Heart right ventricle (tissue), 16 donors: ENCODE data around the gene GBX1. TPM values are rescaled to one million over a fixed set of nuclear protein-coding genes. Genes with fewer than 3 reads are reported as not detected.

ENCODE experiments used
- ATAC-seq, 8 donors: fragments of 200-7000 bp; cut with Tn5 transposase; one replicate each; pipeline ENCODE4 v1.9.1; 2020; ENCODE audit warnings: mild to moderate bottlenecking in 8 of 8, moderate library complexity in 8 of 8, moderate number of reproducible peaks in 1 of 8
- DNase-seq, 2 donors: peaks; one replicate each; pipeline ENCODE4 v3.0.0-alpha.2; 2020
- H3K27ac ChIP-seq, 10 donors: fragments of 200-600 bp; sonication (generic) in 2 of 10; one replicate each; pipeline versions ENCODE4 v1.5.0 to v1.8.0; 2020 to 2022; ENCODE audit warnings: mild to moderate bottlenecking in 3 of 10
- H3K27me3 ChIP-seq, 7 donors: fragments of 200-600 bp; one replicate each; pipeline ENCODE4 v1.8.0; 2021 to 2022; ENCODE audit warnings: mild to moderate bottlenecking in 2 of 7
- H3K36me3 ChIP-seq, 9 donors: fragments of 200-600 bp; sonication (generic) in 1 of 9; one replicate each; pipeline versions ENCODE4 v1.5.0 to v1.8.0; 2020 to 2022; ENCODE audit warnings: mild to moderate bottlenecking in 2 of 9
- H3K4me1 ChIP-seq, 9 donors: fragments of 200-600 bp; sonication (generic) in 1 of 9; one replicate each; pipeline versions ENCODE4 v1.5.0 to v1.8.0; 2020 to 2022; ENCODE audit warnings: mild to moderate bottlenecking in 4 of 9
- H3K4me3 ChIP-seq, 10 donors: fragments of 200-600 bp; sonication (generic) in 2 of 10; one replicate each; pipeline versions ENCODE4 v1.5.0 to v1.8.0; 2020 to 2022; ENCODE audit warnings: mild to moderate bottlenecking in 7 of 10, moderate library complexity in 2 of 10
- H3K9me3 ChIP-seq, 11 donors: fragments of 200-600 bp in 10 of 11; sonication (generic) in 2 of 11; one replicate each; pipeline versions ENCODE4 v1.5.0 to v1.8.0; 2013 to 2022; ENCODE audit warnings: mild to moderate bottlenecking in 2 of 11, control low read depth in 1 of 11, moderate library complexity in 1 of 11
- CTCF ChIP-seq, 9 donors: fragments of 200-600 bp; sonication (generic) in 2 of 9; IDR thresholded peaks; one replicate each; pipeline versions ENCODE4 v1.5.0 to v1.8.0; 2021 to 2022; ENCODE audit warnings: antibody characterized with exemption in 9 of 9, mild to moderate bottlenecking in 5 of 9, moderate library complexity in 1 of 9
- WGBS, 2 donors: extraction: QIAGEN DNeasy Blood & Tissue Kit; methylation state at CpG; one replicate each; pipeline ENCODE4 v1.1.7; 2013; ENCODE audit warnings: inconsistent platforms in 1 of 2; 5-methylcytosine and 5-hydroxymethylcytosine counted together
- intact Hi-C, 10 donors: fragments of 100-400 bp; cut with DNase I; formaldehyde crosslinking; loops; one replicate each; pipeline versions ENCODE4 v1.11.1 to v1.14.2; 2022
- polyA plus RNA-seq, 2 donors: library from polyadenylated mRNA; stranded (reverse); fragments of 200-250 nt; gene quantifications; one replicate each; pipeline ENCODE4 v1.2.3, GENCODE V29; 2013
- total RNA-seq, 10 donors: library from RNA; stranded (reverse); fragmentation: NEBNext Ultra II Directional in 3 of 10; extraction: Animal tissue kit (Norgen Biotek cat#: 25700) in 3 of 10; gene quantifications; one replicate each; pipeline versions ENCODE4 v1.2.1 to v1.2.4, GENCODE V29; 2021 to 2023
- donor health status: Arrhythmogenic right ventricular cardiomyopathy.
- donor health status: ischemic (EF 13 %, LVEDD 7.1; RV severe dilation, severe dysfunction).
- donor health status: healthy with polysubstance abuse.
- donor health status: DM: no; HTN: yes; CAD: no.
- donor health status: DM: no; HTN: no; CAD: no.
- donor health status: ischemic (EF 25% LVEDD 6.9; RV normal size, moderate dysfunction).
- donor health status: ischemic (EF 25% LVEDD 5.7; RV mildly dilated, moderate dysfunction).
- donor health status: healthy.
- donor health status: DM: yes; HTN: yes; CAD: no.
- donor health status: Ischemic cardiomyopathy.
- donor health status: ischemic (EF 35%, LVEDD 5.7; RV mildly dilated, moderate dysfunction).
- donor health status: nonischemic (EF 11% LVEDD 7.7; RV severe dilation, severe dysfunction).
- donor health status: DM: yes; HTN: yes; CAD: no.
- donor health status: PGD.
- donor health status: ischemic (EF 29% LVEDD 5.4; RV normal size, mild dysfunction).
- donor health status: nonischemic (EF 23%, LVEDD 6.1; RV moderate dilation, normal function).

GBX1 gene
- total and polyA plus RNA-seq, 12 donors, result 0.04 to 2.0 (median 0.93) TPM; not detected in 3

- H3K27me3 ChIP-seq, result no peaks in the 10 kb centered on the region
- TF ChIP-seq CTCF (IDR thresholded peaks at IDR 0.05), result no peak
- peaks cover 5 to 59% (median 15%) of the 10 kb centered on the region in 9 donors for H3K4me1 ChIP-seq
- H3K4me3 ChIP-seq, result no peak overlapping the region
- 63 to 67% methylated on average over 20 of the region's 20 CpGs for whole genome bisulfite sequencing, 2 donors
- ATAC-seq (peak in 7 of 8 donors; percentile 52 to 72 (median 60)), DNase-seq (no peak)
- peaks cover 0 to 12% (median 0%) of the 10 kb centered on the region in 9 donors for H3K36me3 ChIP-seq
- H3K9me3 ChIP-seq, result no peaks in the 10 kb centered on the region
- no peak overlapping the region for H3K27ac ChIP-seq
- intact Hi-C loops, result loop anchor here in 3 of 10 donors (10.0 kb wide), 3 partner anchors 55 to 215 kb away; partner anchors contain the start of gene ASIC3 (in 1 of the 3)
Observed at GRCh38 chr7:151099486-151100211, 67.8 kb downstream of the GBX1 start.

Other genes starting within 250 kb of the GBX1 start
- 100 to 1,000 TPM in 1 of 10 donors, 10 to 100 TPM in 9; 63.2 to 126 (median 78.4) TPM for gene KCNH2, start 189.4 kb downstream of the GBX1 start, total RNA-seq
- 10 to 100 TPM; 50.2 to 99.9 TPM for gene KCNH2, start 189.4 kb downstream of the GBX1 start, polyA plus RNA-seq
- 10 to 100 TPM in 9 of 10 donors, 1 to 10 TPM in 1; 10.0 to 53.3 (median 13.3) TPM for gene NOS3, start 176.7 kb downstream of the GBX1 start, total RNA-seq
- 10 to 100 TPM; 11.1 to 25.5 TPM for gene NOS3, start 176.7 kb downstream of the GBX1 start, polyA plus RNA-seq
- gene ATG9B, start 143.2 kb downstream of the GBX1 start, total RNA-seq, result under 1 TPM in 3 of 10 donors, not detected in 7; 0.09 to 0.39 (median 0.10) TPM
- gene ATG9B, start 143.2 kb downstream of the GBX1 start, polyA plus RNA-seq, result under 1 TPM; 0.45 to 0.59 TPM
- 10 to 100 TPM; 20.9 to 32.4 (median 24.6) TPM for gene ABCB8, start 139.2 kb downstream of the GBX1 start, total RNA-seq
- gene ABCB8, start 139.2 kb downstream of the GBX1 start, polyA plus RNA-seq, result 10 to 100 TPM; 16.7 to 42.2 TPM
- 10 to 100 TPM in 1 of 10 donors, 1 to 10 TPM in 9; 3.2 to 12.5 (median 5.6) TPM for gene ASIC3, start 119.2 kb downstream of the GBX1 start, total RNA-seq
- 10 to 100 TPM in 1 of 2 donors, 1 to 10 TPM in 1; 3.7 to 38.8 TPM for gene ASIC3, start 119.2 kb downstream of the GBX1 start, polyA plus RNA-seq
- 10 to 100 TPM in 1 of 10 donors, 1 to 10 TPM in 9; 5.2 to 11.3 (median 7.8) TPM for gene CDK5, start 109.8 kb downstream of the GBX1 start, total RNA-seq
- gene CDK5, start 109.8 kb downstream of the GBX1 start, polyA plus RNA-seq, result 1 to 10 TPM; 5.0 to 7.7 TPM
- 10 to 100 TPM; 36.0 to 80.5 (median 47.6) TPM for gene SLC4A2, start 108.1 kb downstream of the GBX1 start, total RNA-seq
- gene SLC4A2, start 108.1 kb downstream of the GBX1 start, polyA plus RNA-seq, result 100 to 1,000 TPM; 101 to 109 TPM
- gene FASTK, start 86.9 kb downstream of the GBX1 start, total RNA-seq, result 100 to 1,000 TPM in 1 of 10 donors, 10 to 100 TPM in 9; 65.0 to 107 (median 75.6) TPM
- gene FASTK, start 86.9 kb downstream of the GBX1 start, polyA plus RNA-seq, result 100 to 1,000 TPM in 1 of 2 donors, 10 to 100 TPM in 1; 82.7 to 246 TPM
- gene TMUB1, start 84.2 kb downstream of the GBX1 start, total RNA-seq, result 10 to 100 TPM; 18.5 to 40.3 (median 23.4) TPM
- 10 to 100 TPM; 79.4 to 88.2 TPM for gene TMUB1, start 84.2 kb downstream of the GBX1 start, polyA plus RNA-seq
- gene AGAP3, start 81.2 kb downstream of the GBX1 start, total RNA-seq, result 10 to 100 TPM; 40.5 to 93.4 (median 50.3) TPM
- 10 to 100 TPM; 40.2 to 67.5 TPM for gene AGAP3, start 81.2 kb downstream of the GBX1 start, polyA plus RNA-seq
- 10 to 100 TPM; 17.5 to 44.6 (median 29.1) TPM for gene ASB10, start 19.6 kb upstream of the GBX1 start, total RNA-seq
- 10 to 100 TPM in 1 of 2 donors, 1 to 10 TPM in 1; 7.2 to 63.4 TPM for gene ASB10, start 19.6 kb upstream of the GBX1 start, polyA plus RNA-seq
- not detected for gene H2BK1, start 42.8 kb upstream of the GBX1 start, total RNA-seq
- not detected for gene H2BK1, start 42.8 kb upstream of the GBX1 start, polyA plus RNA-seq
- gene ABCF2, start 59.5 kb upstream of the GBX1 start, total RNA-seq, result 10 to 100 TPM; 25.2 to 33.8 (median 29.5) TPM
- 10 to 100 TPM; 13.0 to 35.2 TPM for gene ABCF2, start 59.5 kb upstream of the GBX1 start, polyA plus RNA-seq
- gene CHPF2, start 64.8 kb upstream of the GBX1 start, total RNA-seq, result 10 to 100 TPM; 12.1 to 22.4 (median 17.4) TPM
- gene CHPF2, start 64.8 kb upstream of the GBX1 start, polyA plus RNA-seq, result 10 to 100 TPM; 19.2 to 20.9 TPM
- 100 to 1,000 TPM in 5 of 10 donors, 10 to 100 TPM in 5; 78.0 to 119 (median 97.6) TPM for gene SMARCD3, start 81.0 kb upstream of the GBX1 start, total RNA-seq
- 100 to 1,000 TPM in 1 of 2 donors, 10 to 100 TPM in 1; 77.7 to 175 TPM for gene SMARCD3, start 81.0 kb upstream of the GBX1 start, polyA plus RNA-seq
- gene NUB1, start 174.1 kb upstream of the GBX1 start, total RNA-seq, result 10 to 100 TPM; 36.7 to 53.0 (median 43.9) TPM
- 10 to 100 TPM; 22.6 to 23.8 TPM for gene NUB1, start 174.1 kb upstream of the GBX1 start, polyA plus RNA-seq
- under 1 TPM in 7 of 10 donors, not detected in 3; 0.15 to 0.52 (median 0.33) TPM for gene WDR86, start 242.3 kb upstream of the GBX1 start, total RNA-seq
- gene WDR86, start 242.3 kb upstream of the GBX1 start, polyA plus RNA-seq, result under 1 TPM; 0.17 to 0.22 TPM